HL-60 (cell line): ENCODE results near the gene KLF3.

Experiments
- DNase-seq, 2 experiments: peaks; one replicate each; pipeline ENCODE4 v3.0.0-alpha.2; 2010 to 2020; ENCODE audit warnings: low read depth in 1 of 2, low spot score in 1 of 2
- H3K27ac ChIP-seq: fragments of 250-450 bp; sonication (Bioruptor Pico); replicated peaks from 2 replicates; pipeline ENCODE4 v1.5.1; 2020; ENCODE audit warnings: mild to moderate bottlenecking, moderate library complexity
- H3K27me3 ChIP-seq: fragments of 250-450 bp; sonication (Bioruptor Pico); 2 replicates; pipeline ENCODE4 v1.5.1; 2021; ENCODE audit warnings: mild to moderate bottlenecking, moderate library complexity; ENCODE audit not compliant: insufficient read depth, poor library complexity, severe bottlenecking
- H3K4me3 ChIP-seq: replicated peaks from 2 replicates; pipeline ENCODE4 v1.5.1; 2011; ENCODE audit warnings: mild to moderate bottlenecking, control low read depth, low read length; ENCODE audit not compliant: insufficient read depth
- CTCF ChIP-seq: IDR thresholded peaks from one replicate; pipeline ENCODE4 v1.5.1; 2011; ENCODE audit warnings: low read length, control low read depth, inconsistent platforms; ENCODE audit not compliant: insufficient read depth
- GABPA ChIP-seq: IDR thresholded peaks from 2 replicates; pipeline ENCODE4 v1.6.1; 2012; ENCODE audit warnings: low read depth
- POLR2AphosphoS5 ChIP-seq: IDR thresholded peaks from 2 replicates; pipeline ENCODE4 v1.6.1; 2012; ENCODE audit warnings: low read depth
- REST ChIP-seq: IDR thresholded peaks from 2 replicates; pipeline ENCODE4 v1.6.1; 2012; ENCODE audit warnings: low read depth; ENCODE audit not compliant: insufficient replicate concordance
- SPI1 ChIP-seq: IDR thresholded peaks from 2 replicates; pipeline ENCODE4 v1.6.1; 2012; ENCODE audit warnings: low read depth, mild to moderate bottlenecking, borderline replicate concordance

The KLF3 gene

GRCh38 chr4:38740303-38740702, 76.3 kb downstream of the KLF3 start:
- no peak overlapping the region for H3K27ac ChIP-seq
- H3K4me3 ChIP-seq, result no peak overlapping the region
- DNase-seq, result no peak
- TF ChIP-seq REST, result no peak
- H3K27me3 ChIP-seq, result no peaks in the 10 kb centered on the region

- TF ChIP-seq SPI1 (no peak), POLR2AphosphoS5 (no peak), REST (no peak), CTCF (no peak), GABPA (no peak)
- Histone ChIP-seq H3K4me3 (no peak overlapping the region), H3K27me3 (no peaks in the 10 kb centered on the region), H3K27ac (no peak overlapping the region)
- no peak for DNase-seq
These were observed 79.9 kb downstream of the KLF3 start for GRCh38 chr4:38743866-38744265.

- Histone ChIP-seq H3K27me3 (no peaks in the 10 kb centered on the region), H3K4me3 (no peak overlapping the region), H3K27ac (no peak overlapping the region)
- no peak for TF ChIP-seq CTCF
- TF ChIP-seq POLR2AphosphoS5, result no peak
- TF ChIP-seq SPI1, result no peak
- TF ChIP-seq GABPA, result no peak
- TF ChIP-seq REST, result no peak
- DNase-seq, result no peak
These were observed 81.9 kb downstream of the KLF3 start for GRCh38 chr4:38745881-38746280.

GRCh38 chr4:38747629-38748028, 83.6 kb downstream of the KLF3 start:
- Histone ChIP-seq H3K27me3 (no peaks in the 10 kb centered on the region), H3K27ac (no peak overlapping the region), H3K4me3 (no peak overlapping the region)
- DNase-seq, result no peak
- no peak for TF ChIP-seq POLR2AphosphoS5
- TF ChIP-seq GABPA, result no peak
